Ishikawa (cell line): ENCODE measurements around the gene UBL7.

ENCODE experiments used
- CEBPB ChIP-seq: IDR thresholded peaks from 2 replicates; pipeline ENCODE4 v1.6.1; 2012
- CREB1 ChIP-seq: IDR thresholded peaks from 2 replicates; pipeline ENCODE4 v1.6.1; 2012; ENCODE audit warnings: low read depth
- EGR1 ChIP-seq: IDR thresholded peaks from 2 replicates; pipeline ENCODE4 v1.6.1; 2012
- EP300 ChIP-seq: IDR thresholded peaks from 2 replicates; pipeline ENCODE4 v1.6.1; 2012; ENCODE audit warnings: borderline replicate concordance
- FOXM1 ChIP-seq: IDR thresholded peaks from 2 replicates; pipeline ENCODE4 v1.6.1; 2012; ENCODE audit warnings: low read depth, borderline replicate concordance
- NFIC ChIP-seq: IDR thresholded peaks from 2 replicates; pipeline ENCODE4 v1.6.1; 2012
- RAD21 ChIP-seq: IDR thresholded peaks from 2 replicates; pipeline ENCODE4 v1.6.1; 2012; ENCODE audit warnings: low read depth
- TAF1 ChIP-seq: IDR thresholded peaks from 2 replicates; pipeline ENCODE4 v1.6.1; 2012; ENCODE audit warnings: low read depth, mild to moderate bottlenecking
- TCF12 ChIP-seq: IDR thresholded peaks from 2 replicates; pipeline ENCODE4 v1.6.1; 2012; ENCODE audit warnings: low read depth
- TEAD4 ChIP-seq: IDR thresholded peaks from 2 replicates; pipeline ENCODE4 v1.6.1; 2012
- YY1 ChIP-seq: IDR thresholded peaks from 2 replicates; pipeline ENCODE4 v1.6.1; 2012; ENCODE audit warnings: low read depth
- ZBTB7A ChIP-seq: IDR thresholded peaks from 2 replicates; pipeline ENCODE4 v1.6.1; 2012; ENCODE audit warnings: low read depth
- TF ChIP-seq, protein P1 (sequence below): IDR thresholded peaks from 2 replicates; pipeline ENCODE4 v1.6.1; 2012
- TF ChIP-seq, protein P2 (sequence below): IDR thresholded peaks from 2 replicates; pipeline ENCODE4 v1.6.1; 2012
- TF ChIP-seq, protein P3 (sequence below): IDR thresholded peaks from 2 replicates; pipeline ENCODE4 v1.6.1; 2012; ENCODE audit warnings: low read depth, mild to moderate bottlenecking

The UBL7 gene

DNA sequence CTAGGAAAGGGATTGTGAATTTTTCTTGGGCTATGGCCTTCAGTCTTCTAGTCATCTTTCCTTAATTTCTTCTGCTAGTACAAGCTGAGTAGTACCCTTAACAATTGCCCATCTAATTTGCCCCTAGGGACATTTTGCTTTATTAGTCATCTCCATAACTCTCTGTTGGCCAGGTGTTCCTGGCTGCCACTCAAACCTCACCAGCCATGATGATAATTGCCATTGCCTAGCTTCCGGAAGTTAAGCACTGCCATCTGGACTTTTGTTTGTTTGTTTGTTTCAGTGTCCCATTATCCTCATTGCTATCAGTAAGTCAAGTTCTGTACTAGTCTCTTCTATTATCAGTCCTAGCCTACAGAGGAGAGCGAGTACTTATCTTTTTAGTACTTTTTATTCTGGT, 36.6 kb upstream of the UBL7 start:
- no peak for TF ChIP-seq TAF1
- TF ChIP-seq FOXM1: no peak
- TF ChIP-seq EGR1: no peak
- no peak for TF ChIP-seq TCF12
- no peak for TF ChIP-seq CREB1
- TF ChIP-seq TEAD4: no peak
- TF ChIP-seq YY1: no peak
- no peak for TF ChIP-seq RAD21
- TF ChIP-seq, protein P1, sequence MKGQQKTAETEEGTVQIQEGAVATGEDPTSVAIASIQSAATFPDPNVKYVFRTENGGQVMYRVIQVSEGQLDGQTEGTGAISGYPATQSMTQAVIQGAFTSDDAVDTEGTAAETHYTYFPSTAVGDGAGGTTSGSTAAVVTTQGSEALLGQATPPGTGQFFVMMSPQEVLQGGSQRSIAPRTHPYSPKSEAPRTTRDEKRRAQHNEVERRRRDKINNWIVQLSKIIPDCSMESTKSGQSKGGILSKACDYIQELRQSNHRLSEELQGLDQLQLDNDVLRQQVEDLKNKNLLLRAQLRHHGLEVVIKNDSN: no peak
- no peak for TF ChIP-seq ZBTB7A
- TF ChIP-seq, protein P2, sequence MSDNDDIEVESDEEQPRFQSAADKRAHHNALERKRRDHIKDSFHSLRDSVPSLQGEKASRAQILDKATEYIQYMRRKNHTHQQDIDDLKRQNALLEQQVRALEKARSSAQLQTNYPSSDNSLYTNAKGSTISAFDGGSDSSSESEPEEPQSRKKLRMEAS: no peak
- TF ChIP-seq, protein P3, sequence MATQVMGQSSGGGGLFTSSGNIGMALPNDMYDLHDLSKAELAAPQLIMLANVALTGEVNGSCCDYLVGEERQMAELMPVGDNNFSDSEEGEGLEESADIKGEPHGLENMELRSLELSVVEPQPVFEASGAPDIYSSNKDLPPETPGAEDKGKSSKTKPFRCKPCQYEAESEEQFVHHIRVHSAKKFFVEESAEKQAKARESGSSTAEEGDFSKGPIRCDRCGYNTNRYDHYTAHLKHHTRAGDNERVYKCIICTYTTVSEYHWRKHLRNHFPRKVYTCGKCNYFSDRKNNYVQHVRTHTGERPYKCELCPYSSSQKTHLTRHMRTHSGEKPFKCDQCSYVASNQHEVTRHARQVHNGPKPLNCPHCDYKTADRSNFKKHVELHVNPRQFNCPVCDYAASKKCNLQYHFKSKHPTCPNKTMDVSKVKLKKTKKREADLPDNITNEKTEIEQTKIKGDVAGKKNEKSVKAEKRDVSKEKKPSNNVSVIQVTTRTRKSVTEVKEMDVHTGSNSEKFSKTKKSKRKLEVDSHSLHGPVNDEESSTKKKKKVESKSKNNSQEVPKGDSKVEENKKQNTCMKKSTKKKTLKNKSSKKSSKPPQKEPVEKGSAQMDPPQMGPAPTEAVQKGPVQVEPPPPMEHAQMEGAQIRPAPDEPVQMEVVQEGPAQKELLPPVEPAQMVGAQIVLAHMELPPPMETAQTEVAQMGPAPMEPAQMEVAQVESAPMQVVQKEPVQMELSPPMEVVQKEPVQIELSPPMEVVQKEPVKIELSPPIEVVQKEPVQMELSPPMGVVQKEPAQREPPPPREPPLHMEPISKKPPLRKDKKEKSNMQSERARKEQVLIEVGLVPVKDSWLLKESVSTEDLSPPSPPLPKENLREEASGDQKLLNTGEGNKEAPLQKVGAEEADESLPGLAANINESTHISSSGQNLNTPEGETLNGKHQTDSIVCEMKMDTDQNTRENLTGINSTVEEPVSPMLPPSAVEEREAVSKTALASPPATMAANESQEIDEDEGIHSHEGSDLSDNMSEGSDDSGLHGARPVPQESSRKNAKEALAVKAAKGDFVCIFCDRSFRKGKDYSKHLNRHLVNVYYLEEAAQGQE: no peak
- TF ChIP-seq NFIC: no peak
- TF ChIP-seq EP300: no peak
- TF ChIP-seq CEBPB: no peak

DNA sequence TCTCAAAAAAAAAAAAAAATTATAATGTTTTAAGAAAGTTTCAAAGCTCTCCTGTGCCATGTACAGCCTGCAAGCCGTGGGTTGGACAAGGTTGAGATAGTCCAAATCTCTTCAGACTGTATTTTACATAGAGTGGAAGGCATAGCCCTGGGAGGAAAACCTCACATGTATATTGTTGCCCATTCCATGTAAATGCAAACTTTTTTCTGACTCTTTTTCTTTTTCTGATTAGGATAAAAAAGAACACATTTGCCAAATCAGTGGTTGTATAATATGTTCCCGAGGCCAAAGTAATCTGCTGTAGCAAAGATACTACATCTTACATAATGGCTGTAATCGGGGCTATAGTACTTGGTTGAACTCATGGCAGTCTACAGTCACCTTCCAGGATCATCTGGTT, 35.7 kb upstream of the UBL7 start:
- TF ChIP-seq, protein P3: no peak
- TF ChIP-seq TEAD4 (no peak), EGR1 (no peak), YY1 (no peak), FOXM1 (no peak), TCF12 (no peak), CEBPB (no peak), CREB1 (no peak), TAF1 (no peak), ZBTB7A (no peak), EP300 (no peak), RAD21 (no peak), NFIC (no peak)
- TF ChIP-seq, protein P1: no peak
- TF ChIP-seq, protein P2: no peak

DNA sequence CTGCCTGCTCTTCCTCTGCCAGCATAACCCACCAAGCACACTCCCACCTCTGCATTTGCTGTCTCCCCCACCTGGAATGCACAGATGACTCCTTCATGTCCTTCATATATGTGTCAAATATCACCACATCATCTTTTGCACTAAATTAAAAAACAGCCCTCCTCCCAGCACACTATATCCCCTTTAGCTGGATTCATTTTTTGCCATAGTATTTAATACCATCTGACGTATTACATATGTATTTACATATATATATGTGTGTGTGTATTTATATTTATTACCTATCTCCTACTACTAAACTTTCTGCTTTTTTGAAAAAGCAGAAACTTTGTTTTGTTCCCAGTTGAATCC, 29.4 kb upstream of the UBL7 start:
- TF ChIP-seq RAD21 (no peak), CREB1 (no peak), TEAD4 (no peak), YY1 (no peak), CEBPB (no peak), TAF1 (no peak), FOXM1 (no peak), ZBTB7A (no peak), EP300 (no peak), NFIC (no peak), EGR1 (no peak), TCF12 (no peak)
- TF ChIP-seq, protein P1: no peak
- TF ChIP-seq, protein P3: no peak
- TF ChIP-seq, protein P2: no peak
